Activated CD4-positive, alpha-beta memory T cell treated with anti-CD3 and anti-CD28 coated beads, Interleukin-2, amount 10 ng/mL, durations not matched to agents 7 days and 5 days (primary cell): ENCODE data around the gene ACTR10. TPM values are rescaled to one million over a fixed set of nuclear protein-coding genes. Genes with fewer than 3 reads are reported as not detected.
A peak's percentile ranks its signal among the peaks of the same experiment; 100 is the strongest.

Experiments
- CTCF ChIA-PET: fragments of 350-600 bp; sonication (Branson Sonifier 250); formaldehyde crosslinking; loops from one replicate; lab custom pipeline; 2021; ENCODE audit warnings: antibody characterized with exemption, inconsistent platforms; lab: Charles Lee
- POLR2A ChIA-PET: fragments of 350-600 bp; sonication (Branson Sonifier 250); formaldehyde crosslinking; loops from one replicate; lab custom pipeline; 2021; ENCODE audit warnings: antibody characterized with exemption; lab: Charles Lee
- DNase-seq: peaks from one replicate; pipeline ENCODE4 v3.0.0-alpha.2; 2020
- H3K27ac Mint-ChIP-seq: one replicate; pipeline ENCODE4 v1.8.0; 2021; ENCODE audit warnings: mild to moderate bottlenecking, mixed read lengths
- H3K27me3 Mint-ChIP-seq: one replicate; pipeline ENCODE4 v1.8.0; 2021; ENCODE audit warnings: mixed read lengths
- H3K36me3 Mint-ChIP-seq: one replicate; pipeline ENCODE4 v1.8.0; 2021; ENCODE audit warnings: low read depth, mixed read lengths
- H3K4me1 Mint-ChIP-seq: one replicate; pipeline ENCODE4 v1.8.0; 2021; ENCODE audit warnings: mixed read lengths
- H3K4me3 Mint-ChIP-seq: one replicate; pipeline ENCODE4 v1.8.0; 2021; ENCODE audit warnings: mild to moderate bottlenecking, mixed read lengths
- H3K9me3 Mint-ChIP-seq: one replicate; pipeline ENCODE4 v1.8.0; 2021; ENCODE audit warnings: mixed read lengths
- total RNA-seq, 2 experiments: library from RNA; stranded (reverse); gene quantifications; one replicate each; pipeline ENCODE4 v1.2.3, GENCODE V29; 2021

ACTR10 gene
- total RNA-seq: 10 to 100 TPM; 42.3 to 49.2 TPM

GRCh38 chr14:58199726-58200479, at the start of gene ACTR10:
Gene ACTR10 (plus strand): TSS chr14:58200149. CDS start chr14:58200218, 69 bp downstream.
- peaks cover 6% of the 10 kb centered on the region for H3K36me3 Mint-ChIP-seq
- H3K9me3 Mint-ChIP-seq: no peaks in the 10 kb centered on the region
- DNase-seq: peak; percentile 86
- H3K4me3 Mint-ChIP-seq: peak within 1 kb of the TSS; percentile 95
- H3K27ac Mint-ChIP-seq: peak within 1 kb of the TSS; percentile 92
- no peaks in the 10 kb centered on the region for H3K27me3 Mint-ChIP-seq
- ChIA-PET CTCF (interaction anchor here (1.1 to 1.4 kb wide), 6 partner anchors 10 to 98 kb away, joined by 3 read pairs; partner anchors contain the start of gene ARID4A), POLR2A (interaction anchor here (0.6 to 3.1 kb wide), 14 partner anchors 13 to 227 kb away, joined by 3 to 22 read pairs (median 3); partner anchors contain the start of genes ARID4A, KIAA0586, PSMA3 and TIMM9)
- peaks cover 38% of the 10 kb centered on the region for H3K4me1 Mint-ChIP-seq

- no peak for DNase-seq
- Mint-ChIP-seq H3K4me1 (peaks cover 17% of the 10 kb centered on the region), H3K4me3 (no peak overlapping the region), H3K36me3 (no peaks in the 10 kb centered on the region), H3K9me3 (no peaks in the 10 kb centered on the region), H3K27me3 (peaks cover 61% of the 10 kb centered on the region), H3K27ac (no peak overlapping the region)
- POLR2A ChIA-PET: no interaction called here
- CTCF ChIA-PET: interaction anchor here (0.6 to 0.9 kb wide), 2 partner anchors 15 to 50 kb away, joined by 3 to 4 read pairs; partner anchors contain the start of gene ACTR10
Observed at GRCh38 chr14:58150243-58150805, 49.6 kb upstream of the ACTR10 start.

GRCh38 chr14:58151133-58152013, 48.6 kb upstream of the ACTR10 start:
- Mint-ChIP-seq H3K9me3 (no peaks in the 10 kb centered on the region), H3K27ac (no peak overlapping the region), H3K4me1 (peaks cover 17% of the 10 kb centered on the region), H3K36me3 (no peaks in the 10 kb centered on the region), H3K27me3 (peaks cover 55% of the 10 kb centered on the region), H3K4me3 (peak overlapping the region; percentile 58)
- ChIA-PET POLR2A (interaction anchor here (1.1 kb wide), 1 partner anchor 147 kb away, joined by 3 read pairs; the partner anchor contains the start of gene ARID4A), CTCF (interaction anchor here (0.8 kb wide), 1 partner anchor 9 kb away, joined by 3 read pairs; no protein-coding TSS in a partner anchor)
- DNase-seq: no peak

- H3K27me3 Mint-ChIP-seq: peaks cover 54% of the 10 kb centered on the region
- H3K36me3 Mint-ChIP-seq: no peaks in the 10 kb centered on the region
- H3K9me3 Mint-ChIP-seq: no peaks in the 10 kb centered on the region
- H3K4me1 Mint-ChIP-seq: peaks cover 17% of the 10 kb centered on the region
- POLR2A ChIA-PET: interaction anchor here (1.1 kb wide), 1 partner anchor 146 kb away, joined by 3 read pairs; the partner anchor contains the start of gene ARID4A
- CTCF ChIA-PET: interaction anchor here (0.6 to 1.0 kb wide), 3 partner anchors 9 to 51 kb away, joined by 3 read pairs; no protein-coding TSS in a partner anchor
- peak within 1 kb of the TSS; percentile 69 for H3K4me3 Mint-ChIP-seq
- H3K27ac Mint-ChIP-seq: no peak within 1 kb of the TSS
- DNase-seq: peak; percentile 79
Observed at GRCh38 chr14:58152014-58152857, 47.7 kb upstream of the ACTR10 start, which contains the start of gene ARMH4. Gene ARMH4 (minus strand): TSS chr14:58152213. CDS start chr14:58139358, 12,855 bp downstream.

- Mint-ChIP-seq H3K36me3 (no peaks in the 10 kb centered on the region), H3K27me3 (peaks cover 18% of the 10 kb centered on the region), H3K4me1 (no peaks in the 10 kb centered on the region), H3K9me3 (no peaks in the 10 kb centered on the region), H3K27ac (no peak overlapping the region), H3K4me3 (no peak overlapping the region)
- CTCF ChIA-PET: interaction anchor here (0.6 to 1.0 kb wide), 2 partner anchors 9 to 787 kb away, joined by 3 to 4 read pairs; partner anchors contain the start of gene ARMH4
- no peak for DNase-seq
- POLR2A ChIA-PET: no interaction called here
Observed at GRCh38 chr14:58160561-58160960, 39.4 kb upstream of the ACTR10 start.

- peaks cover 3% of the 10 kb centered on the region for H3K27me3 Mint-ChIP-seq
- no peaks in the 10 kb centered on the region for H3K9me3 Mint-ChIP-seq
- peaks cover 7% of the 10 kb centered on the region for H3K4me1 Mint-ChIP-seq
- H3K36me3 Mint-ChIP-seq: no peaks in the 10 kb centered on the region
- no peak overlapping the region for H3K4me3 Mint-ChIP-seq
- H3K27ac Mint-ChIP-seq: no peak overlapping the region
- POLR2A ChIA-PET: no interaction called here
- peak; percentile 72 for DNase-seq
- CTCF ChIA-PET: interaction anchor here (0.7 to 1.0 kb wide), 2 partner anchors 33 to 60 kb away, joined by 3 read pairs; no protein-coding TSS in a partner anchor
Observed at GRCh38 chr14:58166005-58166983, 33.7 kb upstream of the ACTR10 start.

GRCh38 chr14:58167057-58167456, 32.9 kb upstream of the ACTR10 start:
- Mint-ChIP-seq H3K4me3 (no peak overlapping the region), H3K4me1 (peaks cover 7% of the 10 kb centered on the region), H3K36me3 (no peaks in the 10 kb centered on the region), H3K27ac (no peak overlapping the region), H3K27me3 (peaks cover 3% of the 10 kb centered on the region), H3K9me3 (no peaks in the 10 kb centered on the region)
- no peak for DNase-seq
- POLR2A ChIA-PET: no interaction called here
- CTCF ChIA-PET: no interaction called here

GRCh38 chr14:58167891-58168290, 32.1 kb upstream of the ACTR10 start:
- no peak for DNase-seq
- Mint-ChIP-seq H3K36me3 (no peaks in the 10 kb centered on the region), H3K9me3 (no peaks in the 10 kb centered on the region), H3K4me1 (peaks cover 7% of the 10 kb centered on the region), H3K4me3 (no peak overlapping the region), H3K27me3 (peaks cover 3% of the 10 kb centered on the region), H3K27ac (no peak overlapping the region)
- POLR2A ChIA-PET: interaction anchor here (0.6 kb wide), 1 partner anchor 60 kb away, joined by 6 read pairs; no protein-coding TSS in a partner anchor
- CTCF ChIA-PET: interaction anchor here (0.8 to 1.9 kb wide), 2 partner anchors 57 to 59 kb away, joined by 3 to 8 read pairs; no protein-coding TSS in a partner anchor

- Mint-ChIP-seq H3K27ac (no peak overlapping the region), H3K4me1 (peaks cover 7% of the 10 kb centered on the region), H3K36me3 (no peaks in the 10 kb centered on the region), H3K27me3 (peaks cover 9% of the 10 kb centered on the region), H3K9me3 (no peaks in the 10 kb centered on the region), H3K4me3 (no peak overlapping the region)
- POLR2A ChIA-PET: interaction anchor here (1.8 kb wide), 1 partner anchor 29 kb away, joined by 6 read pairs; the partner anchor contains the start of gene ACTR10
- peak; percentile 62 for DNase-seq
- CTCF ChIA-PET: no interaction called here
Observed at GRCh38 chr14:58171090-58171489, 28.9 kb upstream of the ACTR10 start.

- ChIA-PET POLR2A (no interaction called here), CTCF (no interaction called here)
- no peak for DNase-seq
- Mint-ChIP-seq H3K4me3 (no peak overlapping the region), H3K36me3 (no peaks in the 10 kb centered on the region), H3K4me1 (no peaks in the 10 kb centered on the region), H3K27ac (no peak overlapping the region), H3K27me3 (peaks cover 6% of the 10 kb centered on the region), H3K9me3 (no peaks in the 10 kb centered on the region)
Observed at GRCh38 chr14:58177125-58177524, 22.8 kb upstream of the ACTR10 start.
